Measurements from ENCODE around the gene ZSCAN5C.

DNA sequence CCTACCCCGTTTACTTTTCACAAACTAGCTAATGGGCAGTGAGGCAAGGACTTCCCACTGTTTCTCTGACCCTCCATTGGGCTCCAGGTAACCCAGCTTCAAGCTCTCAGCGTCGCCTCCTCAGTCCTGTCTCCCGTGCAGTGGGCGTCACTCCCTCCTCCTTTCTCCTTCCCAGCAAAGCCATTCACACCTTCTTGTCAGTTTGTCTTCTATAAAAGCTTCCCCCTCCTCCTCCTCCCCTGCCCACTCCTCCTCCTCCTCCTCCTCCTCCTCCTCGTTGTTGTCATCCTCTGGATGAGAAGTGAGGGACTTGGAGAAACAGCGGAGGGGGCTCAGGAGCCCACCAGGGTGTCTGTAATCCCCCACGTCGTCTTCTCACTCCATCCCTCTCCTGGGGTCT, 28.0 kb upstream of the ZSCAN5C start:
- TF ChIP-seq, protein P1, sequence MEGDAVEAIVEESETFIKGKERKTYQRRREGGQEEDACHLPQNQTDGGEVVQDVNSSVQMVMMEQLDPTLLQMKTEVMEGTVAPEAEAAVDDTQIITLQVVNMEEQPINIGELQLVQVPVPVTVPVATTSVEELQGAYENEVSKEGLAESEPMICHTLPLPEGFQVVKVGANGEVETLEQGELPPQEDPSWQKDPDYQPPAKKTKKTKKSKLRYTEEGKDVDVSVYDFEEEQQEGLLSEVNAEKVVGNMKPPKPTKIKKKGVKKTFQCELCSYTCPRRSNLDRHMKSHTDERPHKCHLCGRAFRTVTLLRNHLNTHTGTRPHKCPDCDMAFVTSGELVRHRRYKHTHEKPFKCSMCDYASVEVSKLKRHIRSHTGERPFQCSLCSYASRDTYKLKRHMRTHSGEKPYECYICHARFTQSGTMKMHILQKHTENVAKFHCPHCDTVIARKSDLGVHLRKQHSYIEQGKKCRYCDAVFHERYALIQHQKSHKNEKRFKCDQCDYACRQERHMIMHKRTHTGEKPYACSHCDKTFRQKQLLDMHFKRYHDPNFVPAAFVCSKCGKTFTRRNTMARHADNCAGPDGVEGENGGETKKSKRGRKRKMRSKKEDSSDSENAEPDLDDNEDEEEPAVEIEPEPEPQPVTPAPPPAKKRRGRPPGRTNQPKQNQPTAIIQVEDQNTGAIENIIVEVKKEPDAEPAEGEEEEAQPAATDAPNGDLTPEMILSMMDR (IDR thresholded peaks at IDR 0.05), result no peak
- no peak for TF ChIP-seq POLR2A (IDR thresholded peaks at IDR 0.05)

Measured in vagina (tissue), 2 donors.